Dermis microvascular lymphatic vessel endothelial cell (primary cell): ENCODE results near the gene OR52K2. TPM values are rescaled to one million over a fixed set of nuclear protein-coding genes. Genes with fewer than 3 reads are reported as not detected.
"Not testable (repeated sequence)": the region's sequence is repeated elsewhere in the genome, so short reads cannot be mapped to it uniquely, and the experiment has no call there.

ENCODE experiments used
- DNase-seq, 2 donors: peaks; one replicate each; pipeline versions ENCODE4 v3.0.0 to v3.0.0-alpha.2; 2010; ENCODE audit warnings: low read depth in 2 of 2
- total RNA-seq: library from RNA; depleted of rRNA; stranded (reverse); fragments of >200 nt; gene quantifications from 2 replicates; pipeline ENCODE4 v1.2.1, GENCODE V29; 2014

The OR52K2 gene
- total RNA-seq, 1 donor from 2014 or later = not detected

DNA sequence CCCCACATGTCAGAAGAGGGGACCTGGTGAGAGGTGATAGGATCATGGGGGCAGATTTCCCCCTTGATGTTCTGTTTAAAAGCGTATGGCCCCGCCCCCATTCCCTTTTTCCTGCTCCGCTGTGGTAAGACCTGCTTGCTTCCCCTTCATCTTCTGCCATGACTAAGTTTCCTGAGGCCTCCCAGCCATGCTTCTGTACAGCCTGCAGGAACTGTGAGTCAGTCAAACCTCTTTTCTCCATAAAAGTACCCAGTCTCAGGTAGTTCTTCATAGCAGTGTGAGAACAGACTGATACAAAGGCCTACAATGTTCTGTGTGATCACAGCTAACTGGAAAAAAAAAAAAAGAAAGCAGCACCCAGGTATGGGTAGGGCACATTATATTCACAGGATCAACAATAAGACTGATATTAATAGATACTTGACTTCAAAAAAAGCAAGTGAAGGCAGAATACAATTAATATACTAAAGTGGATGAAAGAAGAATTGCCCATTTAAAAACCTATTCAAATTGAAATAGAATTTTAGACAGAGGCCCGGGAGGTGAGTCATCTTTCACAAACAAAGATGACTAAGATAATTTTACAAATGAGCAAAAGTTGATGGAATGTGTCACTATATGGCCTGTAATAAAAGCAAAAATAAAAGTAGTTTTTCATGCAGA lies 31.6 kb downstream of the OR52K2 start:
- peak in 1 of 2 donors; percentile 74 for DNase-seq

- DNase-seq = no peak
These were observed 32.1 kb downstream of the OR52K2 start for GRCh38 chr11:4481240-4481582.

DNA sequence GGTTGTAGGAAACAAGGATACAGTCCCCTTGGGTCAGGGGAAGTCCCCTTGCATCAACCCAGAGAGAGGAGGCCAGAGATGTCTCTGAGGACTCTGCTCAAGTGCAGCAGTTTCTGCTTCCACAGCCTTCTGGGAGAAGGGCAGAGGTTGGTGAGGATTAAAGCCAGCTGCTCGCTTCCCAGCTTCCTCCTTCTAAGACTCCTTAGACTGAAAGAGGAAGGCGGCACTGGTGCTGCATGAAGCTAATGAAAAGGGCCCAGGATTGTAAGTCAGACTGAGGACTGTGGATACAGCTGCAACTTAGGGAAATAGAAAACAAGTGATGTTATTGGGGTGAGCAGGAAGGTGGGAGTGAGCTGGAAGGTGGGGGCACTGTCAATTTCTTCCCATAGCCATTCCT lies 33.4 kb downstream of the OR52K2 start, which contains the start of gene OR52K1:
TSS of gene OR52K1 (plus strand) at position 202 of the 400 bp plus-strand sequence. CDS start 6,255 bp downstream, outside the sequence.
- no peak for DNase-seq

DNA sequence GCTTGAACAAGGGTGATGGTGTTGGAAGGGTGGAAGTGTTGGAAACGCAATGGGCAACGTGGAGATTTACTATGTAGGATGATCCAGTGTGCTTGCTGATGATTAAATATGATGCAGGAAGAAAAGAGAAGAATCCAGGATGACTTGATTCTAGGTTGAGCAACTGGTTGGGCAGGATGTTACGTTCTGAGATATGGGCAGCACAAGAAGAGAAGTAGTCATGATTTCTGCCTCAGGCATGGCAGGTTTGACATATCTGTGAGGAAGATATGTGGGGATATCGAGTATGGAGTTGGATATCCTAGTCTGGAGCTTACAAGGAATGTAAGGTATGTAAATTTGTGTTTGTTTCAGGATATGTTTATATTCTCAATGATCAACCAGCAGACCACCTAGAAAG lies 35.2 kb downstream of the OR52K2 start:
- no peak for DNase-seq

DNA sequence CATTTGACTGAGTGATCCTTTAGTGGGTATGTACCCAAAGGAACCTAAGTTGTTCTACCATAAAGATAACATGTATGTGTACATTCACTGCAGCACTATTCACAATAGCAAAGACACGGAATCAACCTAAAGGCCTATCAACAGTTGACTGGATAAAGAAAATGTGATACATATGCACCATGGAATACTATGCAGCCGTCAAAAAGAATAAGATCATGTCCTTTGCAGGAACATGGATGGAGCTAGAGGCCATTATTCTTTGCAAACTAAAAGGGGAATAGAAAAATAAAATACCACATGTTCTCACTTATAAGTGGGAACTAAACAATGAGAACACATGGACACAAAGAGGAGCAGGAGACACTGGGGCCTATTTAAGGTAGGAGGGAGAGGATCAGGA lies 42.3 kb downstream of the OR52K2 start:
- not testable (repeated sequence) for DNase-seq

- no peak for DNase-seq
These were observed 42.9 kb downstream of the OR52K2 start for GRCh38 chr11:4491878-4492606.

DNA sequence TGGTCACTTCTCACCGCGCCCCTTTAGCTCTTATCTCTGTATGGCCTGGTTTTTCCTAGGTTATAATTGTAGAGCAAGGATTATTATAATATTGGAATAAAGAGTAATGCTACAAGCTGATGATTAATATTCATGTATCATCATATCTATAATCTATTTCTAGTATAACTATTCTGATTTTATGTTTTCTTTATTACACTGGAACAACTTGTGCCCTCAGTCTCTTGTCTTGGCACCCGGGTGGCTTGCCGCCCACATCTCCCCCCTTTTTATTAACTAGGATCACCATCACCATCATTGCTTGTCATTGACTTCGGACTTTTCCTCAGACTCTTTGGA lies 44.4 kb downstream of the OR52K2 start:
- DNase-seq = no peak

GRCh38 chr11:4495487-4495886 lies 46.4 kb downstream of the OR52K2 start:
- peak in 1 of 2 donors; percentile 10 for DNase-seq

DNA sequence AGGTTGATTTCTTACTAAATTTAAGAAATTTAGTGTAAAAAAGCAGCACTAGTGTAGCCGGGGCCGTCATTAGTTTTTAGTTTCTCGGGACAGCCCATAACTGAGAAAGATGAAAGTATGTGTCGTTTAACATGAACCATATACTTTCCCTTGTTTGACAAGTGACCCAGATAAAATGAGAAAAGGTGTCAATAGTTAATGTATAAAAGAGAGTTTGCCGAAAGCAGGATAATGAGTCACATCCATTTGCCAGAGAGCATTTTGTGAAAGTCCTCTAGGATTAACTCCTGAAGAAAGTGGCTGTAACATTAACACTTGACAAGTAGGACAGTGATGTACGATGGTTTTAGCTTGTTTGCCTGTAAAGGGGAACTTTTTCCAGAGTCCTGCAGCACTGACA lies 46.9 kb downstream of the OR52K2 start:
- DNase-seq = no peak

GRCh38 chr11:4496557-4497248 lies 47.6 kb downstream of the OR52K2 start:
- no peak for DNase-seq

Other genes starting within 250 kb of the OR52K2 start
- gene OR52B4, start 80.9 kb upstream of the OR52K2 start, total RNA-seq = not detected in 2 replicates
- 25.9 and 29.1 TPM in 2 replicates for gene TRIM21, start 55.6 kb upstream of the OR52K2 start, total RNA-seq
- gene OR52K1, start 33.4 kb downstream of the OR52K2 start, total RNA-seq = not detected in 2 replicates
- not detected in 2 replicates for gene OR52M1, start 95.9 kb downstream of the OR52K2 start, total RNA-seq
- gene OR52I2, start 132.4 kb downstream of the OR52K2 start, total RNA-seq = not detected in 2 replicates
- not detected in 2 replicates for gene OR52I1, start 144.7 kb downstream of the OR52K2 start, total RNA-seq
- gene TRIM68, start 158.9 kb downstream of the OR52K2 start, total RNA-seq = 7.4 and 10.1 TPM in 2 replicates
- gene OR51D1, start 188.2 kb downstream of the OR52K2 start, total RNA-seq = not detected in 2 replicates
- not detected in 2 replicates for gene OR51E1, start 194.7 kb downstream of the OR52K2 start, total RNA-seq
- gene OR51E2, start 248.6 kb downstream of the OR52K2 start, total RNA-seq = not detected in 2 replicates